Duodenal mucosa (tissue), 2 donors: Measurements from ENCODE around the gene TTLL10.

ENCODE experiments used
- H3K27ac ChIP-seq: one replicate; pipeline ENCODE4 v1.7.0; 2013; ENCODE audit warnings: low read depth, low read length
- H3K27me3 ChIP-seq, 2 donors: one replicate each; pipeline ENCODE4 v1.7.0; 2013; ENCODE audit warnings: low read length in 2 of 2, control low read depth in 1 of 2; ENCODE audit not compliant: insufficient read depth in 2 of 2, control insufficient read depth in 1 of 2
- H3K36me3 ChIP-seq, 2 donors: one replicate each; pipeline ENCODE4 v1.7.0; 2013; ENCODE audit warnings: low read length in 2 of 2, control low read depth in 1 of 2; ENCODE audit not compliant: insufficient read depth in 2 of 2, control insufficient read depth in 1 of 2
- H3K4me1 ChIP-seq, 2 donors: one replicate each; pipeline ENCODE4 v1.7.0; 2013; ENCODE audit warnings: low read length in 2 of 2, control low read depth in 1 of 2; ENCODE audit not compliant: insufficient read depth in 2 of 2, control insufficient read depth in 1 of 2
- H3K4me3 ChIP-seq, 2 donors: one replicate each; pipeline ENCODE4 v1.7.0; 2013; ENCODE audit warnings: low read length in 2 of 2, low read depth in 1 of 2
- H3K9ac ChIP-seq, 2 donors: one replicate each; pipeline ENCODE4 v1.7.0; 2013; ENCODE audit warnings: low read length in 2 of 2, low read depth in 1 of 2
- H3K9me3 ChIP-seq, 2 donors: one replicate each; pipeline ENCODE4 v1.7.0; 2013; ENCODE audit warnings: low read length in 2 of 2, control low read depth in 1 of 2; ENCODE audit not compliant: control insufficient read depth in 1 of 2

TTLL10 gene

DNA sequence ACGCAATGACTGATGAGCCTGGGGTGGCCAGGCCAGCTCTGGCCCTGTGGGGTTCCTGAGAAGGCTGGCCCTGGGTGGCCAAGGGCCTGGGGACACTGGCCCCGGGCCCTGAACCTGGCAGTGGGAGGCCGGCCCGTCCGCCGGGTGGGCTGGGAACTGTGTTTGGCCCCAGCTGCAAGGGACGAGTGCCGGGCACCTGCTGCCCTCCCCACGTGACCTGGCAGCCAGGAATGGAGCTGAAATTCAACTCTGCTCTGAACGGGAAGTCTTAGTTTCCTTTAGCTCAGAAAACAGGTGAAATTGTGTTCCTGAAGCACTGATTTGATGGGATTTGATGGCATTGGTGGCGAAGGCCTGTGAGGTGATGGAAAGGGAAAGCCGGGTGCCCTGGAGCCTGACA lies 8.2 kb upstream of the TTLL10 start:
- Histone ChIP-seq H3K4me1 (peaks cover 3 to 10% of the 10 kb centered on the region in 2 donors), H3K9ac (peak overlapping the region; percentile 93 to 95), H3K27me3 (no peaks in the 10 kb centered on the region), H3K36me3 (peaks cover 4% of the 10 kb centered on the region in 2 donors), H3K9me3 (no peaks in the 10 kb centered on the region), H3K27ac (peak overlapping the region; percentile 22), H3K4me3 (peak overlapping the region; percentile 77 to 85)

DNA sequence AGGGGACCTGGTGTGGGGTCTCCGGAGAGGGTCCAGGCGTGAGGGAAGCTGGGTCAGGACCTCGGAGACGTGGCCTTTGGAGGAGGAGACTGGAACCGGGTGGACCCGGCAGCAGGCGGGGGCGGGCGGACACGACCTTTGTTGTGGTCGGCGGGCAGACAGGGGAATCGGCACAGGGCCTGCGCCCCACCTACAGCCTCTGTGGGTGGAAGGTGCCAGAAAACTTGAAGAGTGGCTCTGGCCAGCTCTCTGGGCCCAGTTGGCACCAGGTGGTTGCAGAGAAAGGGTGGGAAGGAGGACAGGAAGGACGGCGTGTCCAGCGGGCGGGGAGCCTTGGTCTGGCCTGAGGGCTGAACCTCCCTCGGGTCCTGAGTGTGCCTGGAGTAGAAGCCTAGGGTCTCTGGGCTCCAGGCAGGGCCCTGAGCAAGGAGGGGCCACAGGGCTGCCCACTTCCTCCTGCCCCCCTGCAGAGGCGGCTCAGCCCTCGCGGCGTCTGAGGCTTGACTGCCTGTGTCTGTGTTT lies 7.7 kb upstream of the TTLL10 start:
- H3K9ac ChIP-seq: peak overlapping the region; percentile 93 to 95
- H3K4me1 ChIP-seq: peaks cover 3 to 10% of the 10 kb centered on the region in 2 donors
- peak overlapping the region; percentile 77 to 85 for H3K4me3 ChIP-seq
- H3K36me3 ChIP-seq: peaks cover 4% of the 10 kb centered on the region in 2 donors
- no peaks in the 10 kb centered on the region for H3K27me3 ChIP-seq
- H3K27ac ChIP-seq: peak overlapping the region; percentile 22
- H3K9me3 ChIP-seq: no peaks in the 10 kb centered on the region

DNA sequence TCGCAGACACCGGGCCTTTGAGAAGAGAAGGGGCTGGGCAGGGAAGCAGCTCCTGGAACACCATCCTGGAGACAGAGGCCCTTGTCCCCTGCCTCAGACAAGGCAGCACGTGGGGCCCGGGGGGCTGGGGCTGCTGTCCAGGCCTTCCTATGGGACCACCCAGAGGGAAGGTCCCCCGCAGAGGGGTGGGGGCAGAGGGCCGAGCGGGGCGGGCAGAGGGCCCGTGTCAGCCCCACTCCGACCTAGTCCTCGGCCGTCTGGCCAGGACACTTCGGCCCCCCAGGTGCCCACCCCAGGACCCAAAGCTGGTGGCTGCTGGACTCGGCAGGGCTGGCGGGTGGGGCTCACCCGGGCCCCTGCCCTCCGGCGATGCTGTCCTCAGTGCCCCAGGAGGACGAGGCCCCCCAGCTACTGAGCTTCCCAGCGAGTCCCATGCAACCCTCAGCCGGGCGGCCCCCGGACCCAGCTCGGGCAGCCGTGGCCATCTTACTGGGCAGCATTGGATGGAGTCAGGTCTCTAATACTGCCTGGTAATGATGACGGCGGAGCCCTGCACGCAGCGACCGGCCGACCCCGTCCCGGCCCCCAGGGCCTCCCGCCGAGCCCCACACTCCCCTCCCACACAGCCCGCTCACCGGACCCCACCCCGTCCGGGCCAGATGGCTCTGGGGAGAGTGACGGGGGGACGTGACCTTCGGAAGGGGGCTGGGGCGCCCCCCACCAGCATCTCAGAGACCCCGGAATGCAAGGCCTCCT lies 6.9 kb upstream of the TTLL10 start:
- H3K9ac ChIP-seq: no peak overlapping the region
- H3K4me3 ChIP-seq: peak overlapping the region; percentile 32 to 35
- no peaks in the 10 kb centered on the region for H3K27me3 ChIP-seq
- peaks cover 4% of the 10 kb centered on the region in 2 donors for H3K36me3 ChIP-seq
- peaks cover 3 to 10% of the 10 kb centered on the region in 2 donors for H3K4me1 ChIP-seq
- H3K9me3 ChIP-seq: no peaks in the 10 kb centered on the region
- H3K27ac ChIP-seq: no peak overlapping the region

DNA sequence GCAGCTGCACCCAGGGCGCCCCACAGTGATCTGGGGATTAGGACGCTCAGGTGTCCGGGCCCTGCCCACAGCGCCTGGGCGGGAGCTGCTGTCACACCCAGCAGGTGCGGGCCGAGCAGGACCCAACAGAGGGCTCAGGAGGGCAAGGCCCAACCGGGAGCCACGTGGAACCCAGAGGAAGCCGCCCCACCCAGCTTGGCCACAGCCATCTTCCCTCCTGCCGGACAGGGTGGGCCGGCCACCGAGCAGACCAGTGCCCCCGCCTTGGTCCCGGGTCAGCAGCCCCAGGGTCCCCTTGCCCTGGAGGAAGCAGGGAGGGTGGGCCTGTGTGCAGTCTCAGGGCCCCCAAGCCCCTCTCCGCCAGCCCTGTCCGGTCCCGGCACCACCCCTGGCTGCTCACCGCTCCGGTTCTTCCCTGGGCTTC lies 6.3 kb upstream of the TTLL10 start:
- no peak overlapping the region for H3K9ac ChIP-seq
- H3K36me3 ChIP-seq: peaks cover 4% of the 10 kb centered on the region in 2 donors
- H3K27me3 ChIP-seq: peaks cover 0 to 4% of the 10 kb centered on the region in 2 donors
- H3K4me3 ChIP-seq: peak overlapping the region; percentile 22 to 32
- no peak overlapping the region for H3K27ac ChIP-seq
- H3K4me1 ChIP-seq: peaks cover 3 to 10% of the 10 kb centered on the region in 2 donors
- H3K9me3 ChIP-seq: no peaks in the 10 kb centered on the region

DNA sequence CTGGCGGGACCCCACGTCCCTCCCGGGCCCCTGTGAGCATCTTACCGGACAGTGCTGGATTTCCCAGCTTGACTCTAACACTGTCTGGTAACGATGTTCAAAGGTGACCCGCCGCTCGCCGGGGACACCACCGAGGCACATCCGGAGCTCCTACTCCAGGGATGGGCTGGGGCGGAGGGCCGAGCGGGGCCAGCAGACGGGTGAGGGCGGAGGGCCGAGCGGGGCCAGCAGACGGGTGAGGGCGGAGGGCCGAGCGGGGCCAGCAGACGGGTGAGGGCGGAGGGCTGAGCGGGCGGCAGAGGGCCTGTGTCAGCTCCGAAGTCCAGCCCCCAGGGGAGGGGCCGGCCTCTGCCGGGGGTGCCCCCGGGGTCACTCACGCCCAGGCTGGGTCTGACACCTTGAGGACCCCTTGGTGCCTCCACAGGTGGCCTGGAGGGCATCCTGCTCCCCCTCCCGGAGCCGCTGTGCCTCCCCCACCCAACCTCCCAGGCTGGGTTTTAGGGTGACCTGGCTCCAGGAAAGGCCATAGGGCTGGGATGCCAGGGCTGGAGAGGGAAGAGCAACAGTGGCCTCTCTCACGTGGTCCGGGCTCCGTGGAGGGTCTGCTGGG lies 5.7 kb upstream of the TTLL10 start:
- Histone ChIP-seq H3K9ac (no peak overlapping the region), H3K9me3 (no peaks in the 10 kb centered on the region), H3K27me3 (peaks cover 0 to 4% of the 10 kb centered on the region in 2 donors), H3K4me1 (peaks cover 3 to 10% of the 10 kb centered on the region in 2 donors), H3K36me3 (peaks cover 4% of the 10 kb centered on the region in 2 donors), H3K27ac (no peak overlapping the region), H3K4me3 (no peak overlapping the region)

DNA sequence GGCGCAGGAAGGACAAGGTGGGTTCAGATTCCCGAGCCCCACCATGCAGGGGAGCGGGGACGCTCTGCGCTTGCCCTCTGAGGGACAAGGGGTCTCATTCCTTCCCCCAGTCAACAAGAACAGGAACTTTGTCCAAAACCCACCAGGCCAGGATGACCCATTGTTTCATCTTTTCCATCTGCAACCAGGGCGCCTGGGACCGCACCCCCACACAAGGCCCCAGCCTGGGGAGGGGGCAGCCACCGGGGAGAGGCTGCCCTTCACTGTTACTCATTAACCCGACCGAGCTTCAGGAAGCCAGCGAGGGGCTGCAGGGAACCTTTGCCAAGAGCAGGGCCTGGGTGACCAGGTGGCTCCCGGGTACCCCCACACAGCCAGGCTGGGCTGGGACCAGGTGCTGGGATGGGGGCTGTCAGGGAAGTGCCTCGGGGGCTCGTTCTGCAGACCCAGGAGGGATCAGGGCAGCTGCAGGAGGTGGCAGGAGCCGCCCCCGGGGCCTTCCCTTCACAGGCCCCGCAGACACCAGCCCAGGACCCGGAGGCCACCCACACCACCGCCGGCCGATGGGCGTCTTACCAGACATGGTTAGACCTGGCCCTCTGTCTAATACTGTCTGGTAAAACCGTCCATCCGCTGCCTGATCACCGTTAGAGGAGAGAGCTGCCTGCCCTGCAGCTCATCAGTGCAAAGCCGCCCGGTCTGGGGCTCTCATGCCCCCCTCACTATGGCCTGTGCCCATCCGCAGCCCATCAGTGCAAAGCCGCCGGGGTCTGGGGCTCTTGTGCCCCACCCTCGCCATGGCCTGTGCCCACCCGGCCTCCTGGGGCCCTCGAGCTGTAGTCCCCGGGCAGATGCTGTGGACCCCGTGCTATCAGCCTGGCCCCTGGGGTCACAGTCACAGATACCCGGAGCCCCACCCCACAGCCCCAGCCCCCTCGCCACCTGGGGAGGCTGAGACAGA lies 4.9 kb upstream of the TTLL10 start:
- H3K4me1 ChIP-seq: peaks cover 3 to 13% of the 10 kb centered on the region in 2 donors
- H3K36me3 ChIP-seq: peaks cover 4% of the 10 kb centered on the region in 2 donors
- no peak overlapping the region for H3K9ac ChIP-seq
- H3K4me3 ChIP-seq: no peak overlapping the region
- H3K9me3 ChIP-seq: no peaks in the 10 kb centered on the region
- H3K27me3 ChIP-seq: peaks cover 0 to 4% of the 10 kb centered on the region in 2 donors
- no peak overlapping the region for H3K27ac ChIP-seq

DNA sequence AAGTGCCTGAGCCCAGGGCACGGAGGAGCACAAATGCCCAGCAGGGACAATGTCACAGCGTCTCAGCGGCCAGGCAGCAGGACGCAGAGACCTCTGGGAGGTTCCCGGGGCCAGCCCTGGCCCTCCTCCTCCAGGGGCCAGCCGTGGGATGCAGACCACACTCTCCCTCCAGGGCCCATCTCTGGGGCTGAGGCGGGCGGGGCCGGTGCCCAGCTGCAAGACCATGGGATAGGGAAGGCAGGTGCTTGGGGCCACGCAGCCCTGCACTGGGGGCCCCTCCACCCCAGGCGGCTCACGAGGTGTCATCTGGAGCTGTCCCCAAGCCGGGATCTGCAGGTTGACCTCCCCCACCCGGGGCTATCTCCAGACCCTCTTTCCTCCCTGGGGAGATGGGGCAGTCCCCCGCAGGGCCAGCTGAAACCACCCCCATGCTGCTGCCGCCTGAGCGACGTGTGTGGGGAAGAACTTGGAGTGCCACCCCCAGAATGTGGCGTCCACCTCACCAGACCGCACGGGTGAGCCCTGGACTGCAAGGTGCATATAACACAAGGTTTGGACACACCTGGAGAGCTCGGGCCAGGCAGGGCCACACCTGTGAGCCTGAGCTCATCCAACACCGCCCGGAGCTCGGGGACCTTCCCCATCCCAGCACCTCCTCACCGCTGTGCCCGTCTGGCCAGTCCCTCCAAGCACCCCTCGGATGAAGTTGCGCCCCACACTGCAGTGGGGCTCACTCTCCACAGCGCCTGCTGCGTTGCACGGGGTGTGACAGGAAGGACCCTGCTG lies 4.1 kb upstream of the TTLL10 start:
- H3K27ac ChIP-seq: no peak overlapping the region
- H3K36me3 ChIP-seq: peaks cover 4% of the 10 kb centered on the region in 2 donors
- H3K9me3 ChIP-seq: no peaks in the 10 kb centered on the region
- H3K4me3 ChIP-seq: no peak overlapping the region
- H3K27me3 ChIP-seq: peaks cover 0 to 4% of the 10 kb centered on the region in 2 donors
- peaks cover 3 to 13% of the 10 kb centered on the region in 2 donors for H3K4me1 ChIP-seq
- H3K9ac ChIP-seq: no peak overlapping the region

DNA sequence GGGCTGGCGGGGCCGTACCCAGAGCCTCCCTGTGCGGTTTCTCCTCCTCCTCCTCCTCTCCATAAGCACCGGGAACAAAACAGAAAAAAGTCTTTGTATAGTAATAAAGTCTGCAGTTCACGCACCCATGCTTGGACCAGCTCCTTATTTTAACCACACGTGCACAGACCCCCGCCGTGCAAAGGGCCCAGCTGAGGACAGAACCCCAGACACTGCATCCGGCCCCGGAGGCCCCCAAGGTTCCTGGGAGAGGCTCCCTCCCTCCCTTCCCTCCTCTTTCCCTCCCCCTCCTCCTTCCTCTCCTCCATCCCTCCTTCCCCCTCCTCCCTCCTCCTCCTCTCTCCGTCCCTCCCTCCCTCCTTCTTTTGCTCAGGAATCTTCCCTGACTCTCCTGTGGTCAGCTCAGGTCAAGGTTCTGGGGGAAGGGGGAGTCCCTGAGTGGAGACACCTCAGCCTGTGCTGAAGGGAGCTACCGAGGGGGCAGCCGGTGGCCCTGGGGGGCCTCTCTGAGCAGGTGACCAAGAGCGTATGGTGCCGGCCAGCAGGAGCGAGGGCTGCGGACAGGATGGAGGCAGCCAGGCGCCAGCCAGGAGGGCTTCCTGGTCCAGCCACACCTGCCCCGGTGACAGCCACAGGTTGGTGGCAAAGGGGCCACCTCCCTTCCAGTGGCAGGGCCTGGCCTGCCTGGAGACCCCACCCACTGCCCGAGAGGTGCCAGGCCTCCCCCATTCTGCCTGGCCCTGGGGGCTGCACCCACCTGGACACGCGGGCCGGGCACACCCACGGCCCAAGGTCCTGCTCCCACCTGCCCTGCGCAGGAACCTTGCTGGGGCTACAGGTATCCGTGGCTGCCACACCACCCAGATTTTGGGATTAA lies 3.2 kb upstream of the TTLL10 start:
- no peak overlapping the region for H3K9ac ChIP-seq
- H3K9me3 ChIP-seq: no peaks in the 10 kb centered on the region
- peaks cover 0 to 4% of the 10 kb centered on the region in 2 donors for H3K27me3 ChIP-seq
- no peak overlapping the region for H3K27ac ChIP-seq
- H3K4me1 ChIP-seq: peaks cover 3 to 13% of the 10 kb centered on the region in 2 donors
- H3K36me3 ChIP-seq: peaks cover 4% of the 10 kb centered on the region in 2 donors
- no peak overlapping the region for H3K4me3 ChIP-seq
